ENCODE data around the gene PREX1. TPM values are rescaled to one million over a fixed set of nuclear protein-coding genes. Genes with fewer than 3 reads are reported as not detected.

The PREX1 gene
- total RNA-seq, 1 donor from 2014 or later, result 11.2 TPM

GRCh38 chr20:48807586-48808381 is 20.0 kb downstream of the PREX1 start:
- TF ChIP-seq CTCF (IDR thresholded peaks at IDR 0.05; ENCODE audit: borderline replicate concordance), result peak; percentile 25
- intact Hi-C loops (cut with micrococcal nuclease), result no loop called here
- Histone ChIP-seq H3K27ac (replicated peaks) (peak overlapping the region; percentile 83), H3K4me1 (peaks cover 42% of the 10 kb centered on the region), H3K4me3 (peak overlapping the region; percentile 37), H3K36me3 (no peaks in the 10 kb centered on the region), H3K9me3 (replicated peaks) (peaks cover 13% of the 10 kb centered on the region), H3K27me3 (ENCODE audit: low read depth) (no peaks in the 10 kb centered on the region)
- DNase-seq, result peak; percentile 55

- no peak for TF ChIP-seq CTCF (IDR thresholded peaks at IDR 0.05; ENCODE audit: borderline replicate concordance)
- H3K4me3 ChIP-seq, result no peak overlapping the region
- no peaks in the 10 kb centered on the region for H3K27me3 ChIP-seq (ENCODE audit: low read depth)
- H3K9me3 ChIP-seq (replicated peaks), result peaks cover 15% of the 10 kb centered on the region
- H3K36me3 ChIP-seq, result no peaks in the 10 kb centered on the region
- peaks cover 42% of the 10 kb centered on the region for H3K4me1 ChIP-seq
- DNase-seq, result no peak
- intact Hi-C loops (cut with micrococcal nuclease), result no loop called here
- H3K27ac ChIP-seq (replicated peaks), result peak overlapping the region; percentile 83
These were observed 20.7 kb downstream of the PREX1 start for GRCh38 chr20:48807051-48807450.

GRCh38 chr20:48805716-48806115 is 22.1 kb downstream of the PREX1 start:
- peaks cover 16% of the 10 kb centered on the region for H3K9me3 ChIP-seq (replicated peaks)
- no peak overlapping the region for H3K4me3 ChIP-seq
- peak overlapping the region; percentile 26 for H3K27ac ChIP-seq (replicated peaks)
- DNase-seq, result no peak
- H3K4me1 ChIP-seq, result peaks cover 42% of the 10 kb centered on the region
- intact Hi-C loops (cut with micrococcal nuclease), result no loop called here
- TF ChIP-seq CTCF (IDR thresholded peaks at IDR 0.05; ENCODE audit: borderline replicate concordance), result no peak
- H3K27me3 ChIP-seq (ENCODE audit: low read depth), result no peaks in the 10 kb centered on the region
- H3K36me3 ChIP-seq, result no peaks in the 10 kb centered on the region

GRCh38 chr20:48805286-48805685 is 22.5 kb downstream of the PREX1 start:
- H3K27me3 ChIP-seq (ENCODE audit: low read depth), result no peaks in the 10 kb centered on the region
- no peaks in the 10 kb centered on the region for H3K36me3 ChIP-seq
- intact Hi-C loops (cut with micrococcal nuclease), result no loop called here
- peak overlapping the region; percentile 26 for H3K27ac ChIP-seq (replicated peaks)
- H3K4me3 ChIP-seq, result no peak overlapping the region
- peaks cover 46% of the 10 kb centered on the region for H3K4me1 ChIP-seq
- DNase-seq, result peak; percentile 32
- no peak for TF ChIP-seq CTCF (IDR thresholded peaks at IDR 0.05; ENCODE audit: borderline replicate concordance)
- H3K9me3 ChIP-seq (replicated peaks), result peaks cover 16% of the 10 kb centered on the region

- Histone ChIP-seq H3K4me3 (no peak overlapping the region), H3K27me3 (ENCODE audit: low read depth) (no peaks in the 10 kb centered on the region), H3K4me1 (peaks cover 55% of the 10 kb centered on the region), H3K9me3 (replicated peaks) (peaks cover 16% of the 10 kb centered on the region), H3K27ac (replicated peaks) (peak overlapping the region; percentile 26), H3K36me3 (no peaks in the 10 kb centered on the region)
- intact Hi-C loops (cut with micrococcal nuclease), result no loop called here
- no peak for DNase-seq
- no peak for TF ChIP-seq CTCF (IDR thresholded peaks at IDR 0.05; ENCODE audit: borderline replicate concordance)
These were observed 23.4 kb downstream of the PREX1 start for GRCh38 chr20:48804300-48804980.
